T follicular helper cell (primary cell): ENCODE results near the gene GARNL3.

Experiments used
- DNase-seq: peaks from one replicate; pipeline ENCODE4 v3.0.0-alpha.2; 2020; ENCODE audit warnings: low read depth

GARNL3 gene

DNA sequence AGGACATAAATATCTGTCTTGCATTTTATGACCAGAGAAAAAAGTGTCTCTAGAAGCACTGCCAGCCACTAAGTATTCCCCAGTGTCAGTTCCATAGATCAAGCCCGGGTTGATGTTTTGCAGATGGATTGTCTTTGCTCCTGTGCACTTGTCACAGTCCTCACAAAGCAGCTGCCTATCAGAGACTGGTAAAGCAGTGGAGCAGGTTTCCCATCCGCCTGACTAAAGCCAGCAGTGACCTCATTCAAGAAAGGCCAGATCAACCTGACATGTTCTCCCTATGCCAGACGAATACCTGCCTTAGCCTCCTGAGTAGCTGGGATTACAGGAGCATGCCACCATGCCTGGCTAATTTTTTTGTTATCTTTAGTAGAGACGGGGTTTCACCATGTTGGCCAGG lies 26.8 kb upstream of the GARNL3 start:
- no peak for DNase-seq

DNA sequence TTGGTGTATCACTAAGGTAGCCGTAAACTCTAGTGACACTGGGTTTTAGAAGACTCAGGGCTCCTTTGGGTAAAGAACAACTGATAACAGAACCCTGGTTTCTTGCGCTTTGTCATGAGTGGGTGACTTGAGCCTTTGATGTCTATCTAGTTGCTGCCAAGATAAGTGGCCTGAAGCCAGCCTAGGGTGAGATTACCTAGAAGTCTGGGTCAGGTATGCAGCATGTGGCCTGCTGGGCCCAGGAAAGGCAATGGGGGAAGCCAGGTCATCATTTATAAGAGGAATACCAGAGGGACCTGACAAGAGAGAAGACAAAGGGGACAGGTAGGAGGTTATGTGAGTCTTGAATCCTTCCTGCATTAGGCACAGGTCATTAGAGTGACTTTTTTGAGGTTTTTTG lies 23.2 kb upstream of the GARNL3 start:
- no peak for DNase-seq

DNA sequence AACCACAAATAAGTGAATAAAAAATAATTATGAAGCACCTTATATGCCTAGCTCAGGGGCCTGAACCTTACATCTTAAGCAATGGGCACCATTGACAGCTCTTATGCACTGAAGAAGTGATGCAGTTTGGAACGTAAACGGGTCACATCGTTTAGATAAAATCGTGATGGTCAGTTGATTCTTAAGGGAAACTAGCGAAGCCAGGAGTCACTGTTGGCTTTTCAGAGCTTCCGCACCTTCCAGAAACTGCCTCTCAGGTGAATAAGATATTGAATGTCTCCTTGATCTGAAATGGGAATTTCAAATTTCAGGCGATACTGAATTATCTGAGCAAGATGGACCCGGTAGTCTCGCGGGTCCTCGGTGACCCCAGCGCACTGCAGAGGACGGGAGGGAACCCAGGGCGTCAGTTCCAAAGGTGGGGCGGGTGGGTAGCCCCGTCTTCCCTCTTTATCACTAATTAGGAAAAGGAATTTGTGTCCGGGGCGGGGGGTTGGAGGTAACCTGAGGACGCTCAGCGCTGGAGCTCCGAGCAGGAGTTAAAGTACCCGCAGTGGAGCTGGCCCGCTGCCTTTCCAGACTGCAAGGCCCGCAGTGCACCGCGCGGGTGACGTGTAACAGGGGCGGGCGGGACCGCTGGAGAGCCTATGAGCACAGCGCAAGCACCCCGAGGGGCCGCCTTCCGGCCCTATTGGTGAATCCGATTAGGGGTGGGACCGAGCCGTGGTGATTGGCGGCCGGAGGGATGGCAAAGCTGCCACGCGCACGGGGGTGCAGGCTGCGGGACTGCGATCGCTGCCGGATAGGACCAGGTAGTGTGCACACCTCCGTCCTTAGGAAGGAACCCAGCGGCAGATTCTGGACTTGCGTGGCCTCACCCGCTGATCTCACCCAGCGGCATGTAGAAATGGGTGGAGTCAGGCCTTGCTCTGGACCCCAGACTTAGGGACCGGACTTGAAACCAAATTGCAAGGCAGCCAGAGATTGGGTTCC lies 19.7 kb upstream of the GARNL3 start:
- DNase-seq = peak; percentile 91

GRCh38 chr9:127245637-127246164 lies 18.9 kb upstream of the GARNL3 start:
- no peak for DNase-seq

- no peak for DNase-seq
Observed at GRCh38 chr9:127248241-127248640, 16.3 kb upstream of the GARNL3 start.

DNA sequence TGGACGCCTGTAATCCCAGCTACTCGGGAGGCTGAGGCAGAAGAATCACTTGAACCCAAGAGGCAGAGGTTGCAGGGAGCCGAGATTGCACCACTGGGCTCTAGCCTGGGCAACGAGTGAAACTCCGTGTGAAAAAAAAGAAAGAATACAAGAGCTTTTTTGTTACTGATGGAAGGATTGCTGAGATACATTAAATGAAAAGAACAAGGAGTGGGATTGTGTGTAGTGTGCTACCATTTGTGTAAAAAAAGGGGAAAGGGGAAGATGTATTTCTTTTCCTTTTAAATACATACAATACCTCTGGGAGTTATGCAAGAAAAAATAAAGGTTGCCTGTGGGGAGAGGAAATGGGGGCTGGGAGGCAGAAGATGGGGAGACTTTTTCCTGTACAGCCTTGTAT lies 14.7 kb upstream of the GARNL3 start:
- no peak for DNase-seq

DNA sequence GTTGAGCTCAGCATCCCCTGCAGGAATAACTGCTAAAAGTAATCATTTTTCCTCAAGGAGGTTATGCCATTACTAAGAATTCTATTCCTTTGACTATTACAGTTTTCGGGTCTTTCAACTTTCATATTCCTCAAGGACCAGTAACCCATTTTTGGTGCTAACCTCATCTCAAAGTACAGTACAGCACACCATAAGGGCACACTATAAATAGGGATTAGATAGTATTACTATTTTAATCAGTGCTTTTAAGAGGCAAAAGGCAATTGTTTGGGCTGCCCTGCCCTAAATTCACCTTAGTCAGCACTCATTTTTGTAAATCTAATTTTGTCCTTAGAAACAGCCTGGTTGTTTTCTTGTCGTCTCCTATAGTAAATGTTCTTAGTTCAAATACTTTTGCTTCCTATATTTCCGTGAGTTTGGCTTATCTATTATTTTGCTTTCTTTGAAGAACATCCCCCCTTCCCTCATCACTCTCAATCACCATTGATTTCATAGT lies 13.6 kb upstream of the GARNL3 start:
- DNase-seq = no peak

- DNase-seq = no peak
Observed at GRCh38 chr9:127252410-127253318, 11.9 kb upstream of the GARNL3 start.

DNA sequence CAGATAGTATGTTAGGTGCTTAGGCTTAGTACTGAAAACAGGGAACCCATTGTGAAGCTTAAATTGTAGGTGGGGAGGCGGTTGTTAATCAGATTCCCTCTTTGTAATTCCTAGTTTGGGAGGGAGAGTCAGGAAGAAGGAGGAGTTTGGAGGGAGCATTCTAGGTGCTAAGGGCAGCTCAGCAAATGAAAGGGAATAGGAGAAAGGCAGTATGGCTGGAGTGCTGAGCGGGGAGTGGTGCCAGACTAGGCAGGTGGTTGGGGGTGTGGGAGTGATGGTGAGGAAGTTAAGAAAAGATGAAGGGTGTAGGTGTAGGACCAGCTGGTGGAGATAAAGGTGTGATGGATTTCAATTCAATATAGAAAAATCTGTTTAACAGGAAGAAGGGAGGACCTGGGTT lies 11.1 kb upstream of the GARNL3 start:
- DNase-seq = no peak

DNA sequence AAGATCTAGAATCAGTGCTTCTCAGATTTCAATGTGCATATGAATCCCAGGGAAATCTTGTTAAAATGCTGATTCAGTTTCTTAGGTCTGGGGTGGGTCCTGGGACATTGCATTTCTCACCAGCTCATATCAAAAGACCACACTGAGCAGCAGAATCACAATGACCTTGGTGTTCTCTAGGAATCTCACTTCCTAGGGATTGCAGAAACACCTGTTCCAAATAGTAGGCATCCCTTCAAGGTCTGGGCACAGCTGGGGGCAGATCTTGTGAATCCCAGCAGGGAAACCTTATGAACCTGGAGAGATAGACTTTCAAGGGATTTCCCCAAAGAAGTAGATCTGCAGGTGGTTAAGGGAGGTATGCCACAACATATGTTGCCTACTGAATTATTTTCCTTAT lies 8.9 kb upstream of the GARNL3 start:
- DNase-seq = no peak

DNA sequence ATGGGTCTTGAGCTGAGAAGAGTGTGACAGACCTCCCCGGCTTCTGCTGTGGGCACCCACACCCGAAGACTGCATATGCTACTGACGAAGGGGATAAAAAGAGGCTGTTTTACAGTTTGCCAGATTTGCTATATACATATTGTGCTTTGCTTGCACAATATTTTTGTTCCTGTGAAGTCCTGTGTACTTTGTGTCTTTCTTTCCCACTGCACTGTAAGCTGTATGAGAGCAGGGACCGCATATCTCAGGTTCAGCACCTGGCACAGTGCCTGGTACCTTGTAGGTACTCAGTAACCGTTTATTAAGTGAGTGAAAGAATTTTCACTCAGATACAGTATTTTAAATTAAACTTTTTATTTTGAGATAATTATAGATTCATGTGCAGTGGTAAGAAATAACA lies 8.2 kb upstream of the GARNL3 start:
- no peak for DNase-seq

- DNase-seq = no peak
Observed at GRCh38 chr9:127258606-127259471, 5.7 kb upstream of the GARNL3 start.

- no peak for DNase-seq
Observed at GRCh38 chr9:127262602-127263001, 2.0 kb upstream of the GARNL3 start.

DNA sequence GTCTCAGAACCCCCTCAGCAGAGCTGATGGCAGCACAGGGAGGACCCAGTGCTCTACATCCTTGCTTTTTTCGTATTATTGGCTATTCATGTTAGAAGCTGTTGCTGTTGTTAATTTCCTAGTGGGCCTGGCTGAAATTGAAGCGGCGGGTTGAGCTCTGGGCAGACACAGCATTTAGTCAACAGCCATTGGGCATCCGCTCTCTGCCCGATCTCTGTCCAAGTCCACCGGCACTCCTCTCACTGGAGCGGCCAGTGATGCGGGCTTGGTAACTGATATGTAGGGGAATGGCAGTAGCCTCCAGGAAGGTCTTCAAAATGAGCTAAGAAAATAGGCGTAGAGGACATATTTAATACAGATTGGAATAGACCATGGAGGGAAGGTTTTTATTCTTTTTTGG lies 1.3 kb upstream of the GARNL3 start:
- DNase-seq = no peak

GRCh38 chr9:127263664-127264063 lies 910 bp upstream of the GARNL3 start:
- DNase-seq = no peak

DNA sequence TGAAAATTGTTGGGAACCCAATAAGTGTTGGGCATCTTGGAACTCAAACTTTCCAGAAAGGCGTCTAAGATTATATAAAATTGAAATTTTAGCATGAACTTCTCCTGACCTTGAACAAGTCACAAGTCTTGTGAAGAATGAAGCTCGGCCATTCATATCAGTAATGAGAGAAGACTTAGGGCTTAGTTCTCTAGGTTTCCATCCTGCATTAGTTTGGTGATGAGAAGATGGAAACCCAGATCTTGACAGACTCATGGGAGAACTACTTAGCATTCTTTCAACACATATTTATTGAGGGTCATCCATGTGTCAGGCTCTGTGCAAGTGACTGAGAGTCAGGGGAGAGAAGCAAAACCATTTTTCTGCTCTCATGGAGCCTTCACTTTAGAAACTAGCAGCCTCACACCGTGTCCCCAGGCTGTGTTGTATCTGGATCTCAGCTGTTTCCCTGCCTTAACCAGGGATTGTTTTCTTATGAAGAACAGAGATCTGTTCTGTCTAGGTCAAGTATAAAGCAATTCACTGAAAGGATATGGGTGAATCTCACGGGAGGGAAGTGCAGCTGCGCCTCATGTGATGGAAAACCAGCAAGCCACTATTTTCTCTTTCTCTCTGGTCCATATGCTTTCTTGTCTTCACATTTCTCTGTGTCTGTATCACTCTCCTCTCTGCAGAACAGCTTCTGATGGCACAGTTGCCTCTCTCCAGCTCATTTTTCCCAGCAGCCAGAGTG lies 3.4 kb downstream of the GARNL3 start:
- DNase-seq = no peak

DNA sequence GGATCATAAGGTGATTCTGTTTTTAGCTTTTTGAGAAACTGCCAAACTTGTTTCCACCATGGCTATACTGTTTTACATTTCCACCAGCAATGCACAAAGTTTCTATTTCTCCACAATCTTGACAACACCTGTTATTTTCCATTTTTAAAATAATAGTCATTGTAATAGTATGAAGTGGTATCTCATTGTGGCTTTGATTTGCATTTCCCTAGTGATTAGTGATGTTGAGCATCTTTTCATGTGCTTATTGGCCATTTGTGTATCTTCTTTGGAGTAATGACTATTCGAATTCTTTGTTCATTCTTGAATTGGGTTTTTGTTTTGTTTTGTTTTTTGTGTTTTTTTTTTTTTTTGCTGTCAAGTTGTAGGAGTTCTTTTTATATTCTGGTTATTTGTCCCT lies 4.9 kb downstream of the GARNL3 start:
- DNase-seq = no peak

DNA sequence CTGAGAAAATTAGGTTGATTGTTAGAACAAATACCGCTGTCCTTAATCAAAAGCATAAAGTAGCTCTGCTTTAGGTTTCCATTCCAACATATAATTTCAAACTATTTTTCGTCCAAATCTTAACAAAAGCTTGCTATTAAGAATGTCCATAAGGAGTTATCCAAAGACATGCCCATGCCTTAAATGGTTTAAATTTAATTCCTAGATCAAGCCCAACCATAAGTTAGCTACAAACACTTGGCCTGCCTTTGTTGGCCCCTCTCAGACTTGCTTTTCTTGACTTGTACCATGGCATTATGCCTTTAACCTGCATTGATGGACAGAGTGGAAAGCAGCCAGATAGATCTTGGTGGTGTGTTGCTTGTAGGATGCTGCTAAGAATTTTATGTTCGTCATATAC lies 8.8 kb downstream of the GARNL3 start:
- no peak for DNase-seq

GRCh38 chr9:127277099-127277498 lies 12.5 kb downstream of the GARNL3 start:
- DNase-seq = no peak

DNA sequence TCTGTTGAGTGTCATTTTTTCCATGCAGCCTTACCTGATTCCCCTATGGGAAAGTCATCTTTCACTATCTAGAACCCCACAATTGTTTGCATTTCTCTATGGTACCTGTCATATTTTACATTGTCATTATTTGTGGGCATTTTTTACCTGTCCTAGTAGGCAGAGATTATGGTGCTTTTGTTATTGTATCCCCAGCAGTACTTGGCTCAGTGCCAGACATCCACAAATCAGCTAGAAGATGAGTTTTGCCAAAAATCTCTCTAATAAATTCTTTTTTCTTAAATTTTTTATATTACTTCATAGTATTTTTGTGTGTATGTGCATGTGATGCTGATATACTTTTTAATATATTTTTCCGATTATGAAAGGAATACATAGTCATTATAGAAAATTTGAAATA lies 13.2 kb downstream of the GARNL3 start:
- no peak for DNase-seq

- DNase-seq = no peak
Observed at GRCh38 chr9:127278372-127278771, 13.8 kb downstream of the GARNL3 start.
